ENCODE measurements around the gene ELK4.

GRCh38 chr1:205630241-205630640 lies 1.6 kb downstream of the ELK4 start:
- TF ChIP-seq POLR2A (IDR thresholded peaks at IDR 0.05; ENCODE audit: low read depth, low read length) (no peak), POLR2AphosphoS5 (IDR thresholded peaks at IDR 0.05; ENCODE audit: insufficient read depth, low read depth, low read length) (no peak)
